Astrocyte (in vitro differentiated cells and primary cell): ENCODE measurements around the gene OSBPL9.

Experiments
- EZH2 ChIP-seq: IDR thresholded peaks from 2 replicates; pipeline ENCODE4 v1.6.1; 2012; ENCODE audit warnings: mild to moderate bottlenecking, low read length, inconsistent platforms; ENCODE audit not compliant: insufficient read depth
- TF ChIP-seq, protein P1 (sequence below): IDR thresholded peaks from 2 replicates; pipeline ENCODE4 v1.5.1; 2011; ENCODE audit warnings: low read depth, mild to moderate bottlenecking, inconsistent platforms, low read length, moderate library complexity; ENCODE audit not compliant: insufficient read depth

DNA sequence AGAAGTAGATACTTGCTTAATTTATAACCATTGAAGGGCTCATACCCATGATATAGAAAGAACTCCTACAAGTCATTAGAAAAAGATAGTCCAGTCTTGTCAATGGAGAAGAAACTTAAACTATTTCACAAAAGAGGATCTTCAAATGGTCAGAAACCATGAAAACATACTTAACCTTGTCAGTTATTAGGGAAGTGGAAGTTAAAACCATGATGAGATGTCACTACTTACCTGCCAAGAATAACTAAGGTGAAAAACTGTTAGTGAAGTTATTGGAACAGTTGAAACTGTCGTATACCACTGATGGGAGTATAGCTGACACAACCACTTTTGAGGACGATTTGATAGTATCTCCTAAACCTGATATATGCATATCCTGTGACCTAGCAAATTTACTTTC is 46.8 kb downstream of the OSBPL9 start:
- TF ChIP-seq EZH2: no peak
- TF ChIP-seq, protein P1, sequence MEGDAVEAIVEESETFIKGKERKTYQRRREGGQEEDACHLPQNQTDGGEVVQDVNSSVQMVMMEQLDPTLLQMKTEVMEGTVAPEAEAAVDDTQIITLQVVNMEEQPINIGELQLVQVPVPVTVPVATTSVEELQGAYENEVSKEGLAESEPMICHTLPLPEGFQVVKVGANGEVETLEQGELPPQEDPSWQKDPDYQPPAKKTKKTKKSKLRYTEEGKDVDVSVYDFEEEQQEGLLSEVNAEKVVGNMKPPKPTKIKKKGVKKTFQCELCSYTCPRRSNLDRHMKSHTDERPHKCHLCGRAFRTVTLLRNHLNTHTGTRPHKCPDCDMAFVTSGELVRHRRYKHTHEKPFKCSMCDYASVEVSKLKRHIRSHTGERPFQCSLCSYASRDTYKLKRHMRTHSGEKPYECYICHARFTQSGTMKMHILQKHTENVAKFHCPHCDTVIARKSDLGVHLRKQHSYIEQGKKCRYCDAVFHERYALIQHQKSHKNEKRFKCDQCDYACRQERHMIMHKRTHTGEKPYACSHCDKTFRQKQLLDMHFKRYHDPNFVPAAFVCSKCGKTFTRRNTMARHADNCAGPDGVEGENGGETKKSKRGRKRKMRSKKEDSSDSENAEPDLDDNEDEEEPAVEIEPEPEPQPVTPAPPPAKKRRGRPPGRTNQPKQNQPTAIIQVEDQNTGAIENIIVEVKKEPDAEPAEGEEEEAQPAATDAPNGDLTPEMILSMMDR: no peak
